Ovary (tissue), 9 donors: ENCODE data around the gene MOB3B. TPM values are rescaled to one million over a fixed set of nuclear protein-coding genes. Genes with fewer than 3 reads are reported as not detected.
A peak's percentile ranks its signal among the peaks of the same experiment; 100 is the strongest.

Experiments
- DNase-seq, 5 donors: peaks; one replicate each; pipeline ENCODE4 v3.0.0-alpha.2; 2019 to 2020
- H3K27ac ChIP-seq, 2 donors: fragments of 200-600 bp; one replicate each; pipeline versions ENCODE4 v1.5.1 to v1.8.0; 2019 to 2022
- H3K27me3 ChIP-seq: fragments of 200-600 bp; one replicate; pipeline ENCODE4 v1.8.0; 2022
- H3K36me3 ChIP-seq: fragments of 200-600 bp; sonication (generic); one replicate; pipeline ENCODE4 v1.5.1; 2019
- H3K4me1 ChIP-seq: one replicate; pipeline ENCODE4 v1.8.1; 2013; ENCODE audit warnings: mild to moderate bottlenecking, moderate library complexity; ENCODE audit not compliant: insufficient read depth
- H3K4me3 ChIP-seq: fragments of 200-600 bp; sonication (generic); one replicate; pipeline ENCODE4 v1.5.1; 2017
- H3K9me3 ChIP-seq, 2 donors: fragments of 200-600 bp in 1 of 2; sonication (generic) in 1 of 2; one replicate each; pipeline versions ENCODE4 v1.5.1 to v1.8.1; 2013 to 2019; ENCODE audit warnings: mild to moderate bottlenecking in 1 of 2, moderate library complexity in 1 of 2
- EP300 ChIP-seq: sonication (generic); formaldehyde crosslinking; IDR thresholded peaks from one replicate; pipeline ENCODE4 v1.6.1; 2017; ENCODE audit warnings: antibody characterized with exemption
- POLR2A ChIP-seq: fragments of 450-650 bp; IDR thresholded peaks from one replicate; pipeline ENCODE4 v1.6.1; 2017; ENCODE audit warnings: antibody characterized with exemption, mild to moderate bottlenecking, moderate library complexity
- WGBS, 3 donors: extraction: QIAGEN DNeasy Blood & Tissue Kit in 1 of 3; methylation state at CpG; one replicate each; pipeline versions ENCODE4 v1.1.5 to v1.1.7; 2013 to 2017; 5-methylcytosine and 5-hydroxymethylcytosine counted together
- intact Hi-C, 4 donors: fragments of 100-400 bp; cut with DNase I; formaldehyde crosslinking; loops; one replicate each; pipeline versions ENCODE4 v1.11.0 to v1.15.1; 2022 to 2023
- polyA plus RNA-seq, 2 donors: library from polyadenylated mRNA; stranded (reverse); fragments of 200-250 nt in 1 of 2; fragments of 350-450 nt in 1 of 2; fragmentation: Illumina TruSeq in 1 of 2; extraction: RNeasy Lipid Tissue Mini Kit (QIAGEN cat#74804) in 1 of 2; gene quantifications; one replicate each; pipeline ENCODE4 v1.2.3, GENCODE V29; 2013 to 2014
- total RNA-seq, 7 donors: library from RNA; depleted of rRNA in 2 of 7; stranded (reverse); fragments of >200 nt in 2 of 7; fragmentation: NEBNext Ultra II Directional in 3 of 7; extraction: Animal tissue kit (Norgen Biotek cat#: 25700) in 3 of 7; gene quantifications; one replicate each; pipeline versions ENCODE4 v1.1.0 to v1.2.4, GENCODE V29; 2016 to 2023
- TF ChIP-seq, protein P1 (sequence below), 3 donors: fragments of 450-650 bp in 2 of 3; fragments of 200-600 bp in 1 of 3; IDR thresholded peaks; one replicate each; pipeline versions ENCODE4 v1.5.1 to v1.8.0; 2016 to 2022; ENCODE audit warnings: antibody characterized with exemption in 3 of 3, mild to moderate bottlenecking in 1 of 3
- donor health status: DM: no; HTN: no; CAD: no; lungs with moderate emphysema.
- donor health status: DM: no; HTN: no; CAD: no.
- donor health status: Bipolar disorder and iron deficiency.
- donor health status: DM: yes; HTN: yes; CAD: no.
- donor health status: DM: no; HTN: no; CAD: no.
- donor health status: DM: yes; HTN: yes; CAD: no.

Gene MOB3B
- total and polyA plus RNA-seq, 9 donors = 16.3 to 68.2 (median 28.1) TPM

DNA sequence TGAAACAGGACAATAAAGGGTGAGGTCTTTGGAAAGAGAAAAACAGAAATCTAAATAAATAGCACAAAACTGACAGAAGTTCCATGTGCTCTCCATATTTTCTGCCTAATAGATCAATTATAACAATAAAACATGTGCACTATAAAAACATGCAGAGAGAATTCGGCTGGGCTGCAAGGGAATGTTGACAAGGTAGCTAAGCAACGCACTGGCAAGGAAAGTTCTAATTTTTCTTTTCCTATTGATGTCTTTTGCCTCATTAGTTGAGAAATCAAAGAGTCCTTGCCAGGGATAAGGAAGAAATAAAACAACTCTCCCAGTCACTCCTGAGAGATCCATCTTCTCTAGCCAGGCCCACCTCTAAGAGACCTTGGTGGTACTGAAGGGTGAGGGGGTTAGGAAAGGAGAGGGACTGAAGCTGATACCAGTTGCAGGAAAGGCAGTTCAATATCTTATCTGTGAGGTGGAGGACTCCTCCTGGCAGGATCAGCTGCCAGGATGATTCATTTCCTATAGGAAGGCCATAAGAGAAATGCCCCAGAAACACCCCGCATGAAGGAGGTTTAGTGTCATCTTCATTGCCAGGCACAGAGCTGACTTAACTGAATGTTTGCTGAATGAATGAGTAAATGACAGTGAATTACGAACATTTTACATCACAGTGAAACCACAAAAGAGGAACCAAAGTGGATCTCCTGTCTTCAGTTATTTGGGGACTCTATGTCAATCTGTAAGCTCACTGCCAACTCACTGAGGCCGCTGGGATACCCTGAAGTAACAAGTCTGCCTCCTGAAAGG, 69.2 kb downstream of the MOB3B start:
- peak in 1 of 5 donors; percentile 39 for DNase-seq
- no peaks in the 10 kb centered on the region for H3K27me3 ChIP-seq
- no peaks in the 10 kb centered on the region for H3K36me3 ChIP-seq
- TF ChIP-seq POLR2A = no peak
- TF ChIP-seq, protein P1, sequence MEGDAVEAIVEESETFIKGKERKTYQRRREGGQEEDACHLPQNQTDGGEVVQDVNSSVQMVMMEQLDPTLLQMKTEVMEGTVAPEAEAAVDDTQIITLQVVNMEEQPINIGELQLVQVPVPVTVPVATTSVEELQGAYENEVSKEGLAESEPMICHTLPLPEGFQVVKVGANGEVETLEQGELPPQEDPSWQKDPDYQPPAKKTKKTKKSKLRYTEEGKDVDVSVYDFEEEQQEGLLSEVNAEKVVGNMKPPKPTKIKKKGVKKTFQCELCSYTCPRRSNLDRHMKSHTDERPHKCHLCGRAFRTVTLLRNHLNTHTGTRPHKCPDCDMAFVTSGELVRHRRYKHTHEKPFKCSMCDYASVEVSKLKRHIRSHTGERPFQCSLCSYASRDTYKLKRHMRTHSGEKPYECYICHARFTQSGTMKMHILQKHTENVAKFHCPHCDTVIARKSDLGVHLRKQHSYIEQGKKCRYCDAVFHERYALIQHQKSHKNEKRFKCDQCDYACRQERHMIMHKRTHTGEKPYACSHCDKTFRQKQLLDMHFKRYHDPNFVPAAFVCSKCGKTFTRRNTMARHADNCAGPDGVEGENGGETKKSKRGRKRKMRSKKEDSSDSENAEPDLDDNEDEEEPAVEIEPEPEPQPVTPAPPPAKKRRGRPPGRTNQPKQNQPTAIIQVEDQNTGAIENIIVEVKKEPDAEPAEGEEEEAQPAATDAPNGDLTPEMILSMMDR (IDR thresholded peaks at IDR 0.05) = no peak
- no peak for TF ChIP-seq EP300
- WGBS, 3 donors = 39 to 47% (median 46%) methylated on average over 5 of the region's 5 CpGs
- peaks cover 8% of the 10 kb centered on the region for H3K4me1 ChIP-seq
- intact Hi-C loops = no loop called here
- no peak overlapping the region for H3K27ac ChIP-seq
- H3K4me3 ChIP-seq = no peak overlapping the region
- no peaks in the 10 kb centered on the region for H3K9me3 ChIP-seq

GRCh38 chr9:27457445-27457844, 72.2 kb downstream of the MOB3B start:
- H3K4me1 ChIP-seq = peaks cover 7% of the 10 kb centered on the region
- intact Hi-C loops = loop anchor here in 1 of 4 donors (10.0 kb wide), 1 partner anchor 73 kb away; no protein-coding TSS in a partner anchor
- TF ChIP-seq, protein P1 (IDR thresholded peaks at IDR 0.05) = no peak
- peak in 4 of 5 donors; percentile 43 to 63 (median 46) for DNase-seq
- no peak overlapping the region for H3K27ac ChIP-seq
- no peak overlapping the region for H3K4me3 ChIP-seq
- no peaks in the 10 kb centered on the region for H3K27me3 ChIP-seq
- H3K36me3 ChIP-seq = no peaks in the 10 kb centered on the region
- H3K9me3 ChIP-seq = no peaks in the 10 kb centered on the region
- WGBS, 3 donors = 60 to 81% (median 72%) methylated on average over 4 of the region's 4 CpGs

GRCh38 chr9:27453860-27454553, 75.6 kb downstream of the MOB3B start:
- Histone ChIP-seq H3K9me3 (no peaks in the 10 kb centered on the region), H3K27ac (no peak overlapping the region), H3K27me3 (no peaks in the 10 kb centered on the region), H3K4me1 (peaks cover 3% of the 10 kb centered on the region), H3K4me3 (no peak overlapping the region), H3K36me3 (no peaks in the 10 kb centered on the region)
- WGBS, 3 donors = 88 to 90% (median 89%) methylated on average over 6 of the region's 6 CpGs
- TF ChIP-seq, protein P1 (IDR thresholded peaks at IDR 0.05) = no peak
- TF ChIP-seq POLR2A (no peak), EP300 (no peak)
- intact Hi-C loops = loop anchor here in 1 of 4 donors (10.0 kb wide), 1 partner anchor 69 kb away; no protein-coding TSS in a partner anchor
- DNase-seq = no peak

DNA sequence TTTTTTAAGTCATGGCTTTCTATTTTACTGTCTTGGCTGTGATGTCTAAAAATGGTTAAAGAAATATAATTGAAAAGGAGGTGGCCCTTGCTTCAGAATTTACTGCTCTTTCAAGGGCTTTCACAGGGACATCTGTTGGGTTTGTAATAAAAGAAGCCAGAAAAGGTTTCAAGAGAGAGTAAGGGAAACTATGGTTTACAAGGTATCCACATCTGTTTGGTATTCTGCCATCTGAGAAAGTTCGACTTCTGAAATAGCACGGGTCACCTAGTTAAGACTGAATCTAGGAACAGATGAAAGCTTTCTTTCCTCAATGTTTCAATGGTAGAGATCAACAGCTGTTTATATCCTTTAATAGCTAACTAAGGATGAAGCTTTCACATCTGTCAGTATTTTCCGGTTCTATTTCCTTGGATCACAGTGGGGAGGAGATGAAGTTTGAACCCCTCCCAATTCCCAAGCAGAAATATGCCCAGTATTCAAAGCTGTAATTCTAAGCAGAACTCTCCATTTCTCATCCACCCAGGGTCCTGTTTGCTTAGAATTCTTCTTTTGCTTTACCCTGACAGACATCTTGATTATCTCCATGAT, 78.3 kb downstream of the MOB3B start:
- WGBS, 3 donors = 5 to 12% (median 8%) methylated on average over 3 of the region's 3 CpGs
- no peaks in the 10 kb centered on the region for H3K9me3 ChIP-seq
- TF ChIP-seq EP300 = no peak
- TF ChIP-seq, protein P1 (IDR thresholded peaks at IDR 0.05) = no peak
- TF ChIP-seq POLR2A = no peak
- no peak for DNase-seq
- intact Hi-C loops = loop anchor here in 1 of 4 donors (10.0 kb wide), 1 partner anchor 67 kb away; no protein-coding TSS in a partner anchor
- no peaks in the 10 kb centered on the region for H3K36me3 ChIP-seq
- no peak overlapping the region for H3K4me3 ChIP-seq
- no peaks in the 10 kb centered on the region for H3K27me3 ChIP-seq
- no peak overlapping the region for H3K27ac ChIP-seq
- H3K4me1 ChIP-seq = no peaks in the 10 kb centered on the region
